K562 (cell line): ENCODE results near the gene TNIK. TPM values are rescaled to one million over a fixed set of nuclear protein-coding genes. Genes with fewer than 3 reads are reported as not detected.
A peak's percentile ranks its signal among the peaks of the same experiment; 100 is the strongest.

Source experiments
- BRCA1 ChIP-seq, 2 experiments: fragments of 450-650 bp in 1 of 2; sonication (generic) in 1 of 2; formaldehyde crosslinking in 1 of 2; IDR thresholded peaks; 2 replicates each; pipeline versions ENCODE4 v1.5.0 to v1.6.1; 2017 to 2020; ENCODE audit warnings: mild to moderate bottlenecking in 1 of 2, missing genetic modification reagents in 1 of 2
- C11orf30 ChIP-seq: fragments of 450-650 bp; IDR thresholded peaks from 2 replicates; pipeline ENCODE4 v1.6.1; 2016; ENCODE audit warnings: low read depth, mild to moderate bottlenecking
- CBFA2T3 ChIP-seq: fragments of 450-650 bp; IDR thresholded peaks from 2 replicates; pipeline ENCODE4 v1.6.1; 2017
- EHMT2 ChIP-seq: fragments of 450-650 bp; IDR thresholded peaks from 2 replicates; pipeline ENCODE4 v1.6.1; 2018; ENCODE audit warnings: antibody characterized with exemption
- FUS ChIP-seq: fragments of 200-400 bp; formaldehyde crosslinking; optimal IDR thresholded peaks from 2 replicates; pipeline ENCODE3; 2017; ENCODE audit warnings: low read depth, low read length
- ILK ChIP-seq: fragments of 450-650 bp; IDR thresholded peaks from 2 replicates; pipeline ENCODE4 v1.6.1; 2016; ENCODE audit warnings: missing genetic modification characterization, low read depth, mild to moderate bottlenecking, missing compliant biosample characterization, moderate library complexity, borderline replicate concordance
- KDM2B ChIP-seq: fragments of 250-450 bp; sonication (Bioruptor Pico); IDR thresholded peaks from 2 replicates; pipeline ENCODE4 v1.8.0; 2021; ENCODE audit warnings: mild to moderate bottlenecking, moderate library complexity
- PHF8 ChIP-seq: fragments of 200-600 bp; sonication (generic); IDR thresholded peaks from 2 replicates; pipeline ENCODE4 v1.6.1; 2012; ENCODE audit warnings: mixed run types, mild to moderate bottlenecking, inconsistent platforms, low read length, moderate library complexity, borderline replicate concordance
- RERE ChIP-seq: sonication (generic); formaldehyde crosslinking; IDR thresholded peaks from 2 replicates; pipeline ENCODE4 v1.8.0; 2023; ENCODE audit warnings: missing genetic modification reagents, mild to moderate bottlenecking, borderline replicate concordance
- RNF219 ChIP-seq: fragments of 250-450 bp; sonication (Bioruptor Pico); IDR thresholded peaks from 2 replicates; pipeline ENCODE4 v1.5.0; 2022; ENCODE audit warnings: mild to moderate bottlenecking
- SMAD2 ChIP-seq: fragments of 150-350 bp; IDR thresholded peaks from 2 replicates; pipeline ENCODE4 v1.6.1; 2014; ENCODE audit warnings: low read depth, mild to moderate bottlenecking, low read length
- THAP7 ChIP-seq: fragments of 250-450 bp; sonication (Bioruptor Pico); IDR thresholded peaks from 2 replicates; pipeline ENCODE4 v1.5.0; 2021
- ZMIZ1 ChIP-seq, 2 experiments: fragments of 150-350 bp in 1 of 2; IDR thresholded peaks; 2 replicates each; pipeline ENCODE4 v1.6.1; 2012 to 2016; ENCODE audit warnings: low read depth in 2 of 2, low read length in 2 of 2, mild to moderate bottlenecking in 1 of 2, moderate library complexity in 1 of 2
- ZNF23 ChIP-seq: fragments of 250-450 bp; sonication (Bioruptor Pico); IDR thresholded peaks from 2 replicates; pipeline ENCODE4 v1.4.0; 2020; ENCODE audit warnings: mild to moderate bottlenecking
- ZNF57 ChIP-seq: fragments of 450-650 bp; formaldehyde crosslinking; IDR thresholded peaks from 2 replicates; pipeline ENCODE4 v1.4.0; 2020; ENCODE audit warnings: mild to moderate bottlenecking, moderate library complexity
- ZSCAN29 ChIP-seq: fragments of 450-650 bp; IDR thresholded peaks from 2 replicates; pipeline ENCODE4 v1.6.1; 2017
- polyA plus RNA-seq, 8 experiments: library from polyadenylated mRNA; depleted of rRNA in 4 of 8; stranded (reverse) in 5 of 8; unstranded in 3 of 8; fragments of >200 nt; fragmentation: Nextera tagmentation in 2 of 8; fragmentation: Illumina TruSeq in 1 of 8; extraction: Ambion mirVana in 2 of 8; extraction: Trizol in 1 of 8; gene quantifications; 2 replicates each; pipeline versions ENCODE4 v1.2.1 to v1.2.3, GENCODE V29; 2011 to 2014; ENCODE audit warnings: inconsistent platforms in 1 of 8, missing spikeins in 1 of 8
- total RNA-seq, 7 experiments: library from RNA; depleted of rRNA in 6 of 7; stranded (reverse); fragments of >200 nt in 6 of 7; fragmentation: Illumina TruSeq in 2 of 7; extraction: Trizol in 2 of 7; gene quantifications; 2 replicates each; pipeline versions ENCODE4 v1.2.1 to v1.2.3, GENCODE V29; 2011 to 2021; ENCODE audit warnings: low replicate concordance in 1 of 7

TNIK gene
- total and polyA plus RNA-seq, 9 of the 15 experiments (the other 6 are each of a cell fraction or from before 2014, with no cell fraction given) = 6.6 to 39.0 (median 24.7) TPM

GRCh38 chr3:171460725-171461524 is 720 bp upstream of the TNIK start (continued):
- TF ChIP-seq RERE (CRISPR knock-in tag) (no peak), ZMIZ1 (IDR thresholded peaks at IDR 0.05; ENCODE audit: low read depth in 2 of 2, low read length in 2 of 2) (no peak; a peak in 1 of 4 replicates), ILK (tag) (no peak), SMAD2 (no peak), C11orf30 (peak; percentile 45; the same call in 1 of the 2 replicates), KDM2B (CRISPR knock-in tag) (no peak), RNF219 (CRISPR knock-in tag) (no peak), FUS (no peak), ZNF23 (no peak), PHF8 (peak; percentile 36; the same call in 1 of the 2 replicates), ZSCAN29 (no peak), CBFA2T3 (no peak), ZNF57 (CRISPR knock-in tag) (no peak), EHMT2 (no peak), BRCA1 (IDR thresholded peaks at IDR 0.05) (no peak), BRCA1 (CRISPR knock-in tag; IDR thresholded peaks at IDR 0.05) (no peak), THAP7 (CRISPR knock-in tag) (no peak)
